Sigmoid colon (tissue), 4 donors: ENCODE data around the gene PCSK5.

Experiments used
- EP300 ChIP-seq, 4 donors: sonication (generic); formaldehyde crosslinking; IDR thresholded peaks; one replicate each; pipeline ENCODE4 v1.6.1; 2017; ENCODE audit warnings: antibody characterized with exemption in 4 of 4
- POLR2A ChIP-seq, 2 donors: fragments of 450-650 bp; IDR thresholded peaks; one replicate each; pipeline ENCODE4 v1.6.1; 2016; ENCODE audit warnings: antibody characterized with exemption in 2 of 2, mild to moderate bottlenecking in 2 of 2, moderate library complexity in 2 of 2

DNA sequence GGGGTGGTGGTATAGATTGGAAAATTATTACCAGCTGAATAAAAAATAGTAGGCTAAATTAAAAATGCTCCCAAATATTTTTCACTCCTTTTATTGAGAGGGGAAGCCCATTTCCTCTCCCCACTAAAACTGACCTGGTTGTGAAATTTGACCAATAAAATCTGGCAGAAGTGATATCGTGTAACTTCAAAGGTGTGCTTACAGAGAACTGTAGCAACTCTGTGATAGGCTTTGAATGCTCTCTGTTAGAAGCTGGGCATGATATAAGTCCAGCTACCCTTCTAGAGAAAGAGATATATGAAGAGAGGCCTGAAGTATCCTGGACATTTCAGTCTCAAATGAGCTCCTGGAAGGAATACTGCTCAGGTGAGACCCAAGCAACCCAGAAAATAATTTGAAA, 513.9 kb downstream of the PCSK5 start:
- TF ChIP-seq POLR2A (IDR thresholded peaks at IDR 0.05) = no peak
- no peak for TF ChIP-seq EP300 (IDR thresholded peaks at IDR 0.05)
